Cardiac muscle cell (in vitro differentiated cells and primary cell): ENCODE measurements around the gene EGLN1. TPM values are rescaled to one million over a fixed set of nuclear protein-coding genes. Genes with fewer than 3 reads are reported as not detected.

ENCODE experiments used
- DNase-seq, 2 donors: peaks; one replicate each; pipeline versions ENCODE4 v3.0.0 to v3.0.0-alpha.2; 2010 to 2017; ENCODE audit warnings: low read depth in 1 of 2, low spot score in 1 of 2
- H3K27ac ChIP-seq: fragments of 200-600 bp; sonication (generic); 2 replicates; pipeline ENCODE4 v1.5.1; 2016
- H3K27me3 ChIP-seq: fragments of 200-600 bp; sonication (generic); 2 replicates; pipeline ENCODE4 v1.6.0; 2016; ENCODE audit warnings: control low read depth
- H3K36me3 ChIP-seq: fragments of 200-600 bp; sonication (generic); 2 replicates; pipeline ENCODE4 v1.5.1; 2016; ENCODE audit warnings: control low read depth
- H3K4me1 ChIP-seq: fragments of 200-600 bp; sonication (generic); 2 replicates; pipeline ENCODE4 v1.8.1; 2017; ENCODE audit warnings: low read depth, mild to moderate bottlenecking, mixed run types
- H3K4me3 ChIP-seq: fragments of 200-600 bp; sonication (generic); 2 replicates; pipeline ENCODE4 v1.5.1; 2016; ENCODE audit warnings: mild to moderate bottlenecking
- H3K9me3 ChIP-seq: fragments of 200-600 bp; sonication (generic); 2 replicates; pipeline ENCODE4 v1.5.1; 2017; ENCODE audit warnings: low read depth, mild to moderate bottlenecking, control low read depth
- polyA plus RNA-seq: library from polyadenylated mRNA; unstranded; fragments of >200 nt; fragmentation: Nextera tagmentation; extraction: Ambion mirVana; gene quantifications from 2 replicates; pipeline ENCODE4 v1.2.1, GENCODE V29; 2016
- total RNA-seq: library from RNA; depleted of rRNA; stranded (reverse); fragments of >200 nt; gene quantifications from 2 replicates; pipeline ENCODE4 v1.2.3, GENCODE V29; 2016
- TF ChIP-seq, protein P1 (sequence below): IDR thresholded peaks from 2 replicates; pipeline ENCODE4 v1.5.1; 2012; ENCODE audit warnings: low read depth, mild to moderate bottlenecking, low read length

EGLN1 gene
- total and polyA plus RNA-seq, 2 experiments from 2014 or later, result 54.0 to 67.6 TPM

DNA sequence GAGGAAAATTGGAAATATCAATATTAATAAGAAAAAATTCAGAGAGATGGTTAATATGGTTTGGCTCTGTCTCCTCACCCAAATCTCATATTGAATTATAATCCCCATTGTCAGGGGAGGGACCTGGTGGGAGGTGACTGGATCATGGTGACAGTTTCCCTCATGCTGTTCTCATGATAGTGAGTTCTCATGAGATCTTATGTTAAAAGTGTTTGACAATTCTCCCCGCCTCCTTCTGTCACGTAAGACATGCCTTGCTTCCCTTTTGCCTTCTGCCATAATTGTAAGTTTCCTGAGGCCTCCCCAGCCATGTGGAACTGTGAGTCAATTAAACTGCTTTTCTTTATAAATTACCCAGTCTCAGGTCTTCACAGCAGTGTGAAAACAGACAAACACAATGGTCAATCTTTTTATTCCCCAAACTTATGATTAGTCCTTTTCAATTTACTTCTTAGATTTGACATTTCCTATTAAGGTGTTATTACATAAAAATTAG is 11.0 kb downstream of the EGLN1 start:
- Histone ChIP-seq H3K4me1 (peaks cover 69% of the 10 kb centered on the region), H3K4me3 (no peak overlapping the region), H3K9me3 (no peaks in the 10 kb centered on the region), H3K27ac (no peak overlapping the region), H3K36me3 (no peaks in the 10 kb centered on the region), H3K27me3 (no peaks in the 10 kb centered on the region)
- no peak for DNase-seq
- TF ChIP-seq, protein P1, sequence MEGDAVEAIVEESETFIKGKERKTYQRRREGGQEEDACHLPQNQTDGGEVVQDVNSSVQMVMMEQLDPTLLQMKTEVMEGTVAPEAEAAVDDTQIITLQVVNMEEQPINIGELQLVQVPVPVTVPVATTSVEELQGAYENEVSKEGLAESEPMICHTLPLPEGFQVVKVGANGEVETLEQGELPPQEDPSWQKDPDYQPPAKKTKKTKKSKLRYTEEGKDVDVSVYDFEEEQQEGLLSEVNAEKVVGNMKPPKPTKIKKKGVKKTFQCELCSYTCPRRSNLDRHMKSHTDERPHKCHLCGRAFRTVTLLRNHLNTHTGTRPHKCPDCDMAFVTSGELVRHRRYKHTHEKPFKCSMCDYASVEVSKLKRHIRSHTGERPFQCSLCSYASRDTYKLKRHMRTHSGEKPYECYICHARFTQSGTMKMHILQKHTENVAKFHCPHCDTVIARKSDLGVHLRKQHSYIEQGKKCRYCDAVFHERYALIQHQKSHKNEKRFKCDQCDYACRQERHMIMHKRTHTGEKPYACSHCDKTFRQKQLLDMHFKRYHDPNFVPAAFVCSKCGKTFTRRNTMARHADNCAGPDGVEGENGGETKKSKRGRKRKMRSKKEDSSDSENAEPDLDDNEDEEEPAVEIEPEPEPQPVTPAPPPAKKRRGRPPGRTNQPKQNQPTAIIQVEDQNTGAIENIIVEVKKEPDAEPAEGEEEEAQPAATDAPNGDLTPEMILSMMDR, result no peak

DNA sequence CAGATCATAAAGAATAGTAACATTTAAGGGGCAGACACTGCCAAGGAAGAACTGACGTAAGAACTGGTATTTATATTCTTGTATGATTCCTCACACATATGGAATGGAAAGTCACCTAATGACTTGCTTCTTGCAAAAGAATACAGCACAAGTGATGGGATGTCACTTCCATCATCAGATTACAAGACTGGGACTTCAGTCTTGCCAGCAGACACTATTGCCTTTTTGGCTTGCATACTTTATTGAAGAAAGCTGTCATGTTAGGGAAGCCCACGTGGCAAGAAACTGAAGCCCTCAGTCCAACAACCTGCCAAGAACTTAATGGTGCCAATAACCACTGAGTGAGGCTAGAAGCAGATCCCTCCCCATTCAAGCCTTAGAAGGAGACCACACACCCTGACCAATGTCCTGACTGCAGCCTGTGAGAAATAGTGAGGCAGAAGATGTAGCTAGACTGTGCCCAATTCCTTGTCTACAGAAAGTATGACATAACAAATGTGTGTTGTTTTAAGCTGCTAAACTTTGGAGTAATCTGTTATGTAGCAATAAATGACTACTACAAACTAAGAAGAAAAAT is 12.0 kb downstream of the EGLN1 start:
- H3K4me1 ChIP-seq, result peaks cover 64% of the 10 kb centered on the region
- H3K9me3 ChIP-seq, result no peaks in the 10 kb centered on the region
- H3K36me3 ChIP-seq, result no peaks in the 10 kb centered on the region
- DNase-seq, result peak in 1 of 2 donors; percentile 33
- TF ChIP-seq, protein P1, result no peak
- H3K27ac ChIP-seq, result no peak overlapping the region
- H3K4me3 ChIP-seq, result no peak overlapping the region
- H3K27me3 ChIP-seq, result no peaks in the 10 kb centered on the region

DNA sequence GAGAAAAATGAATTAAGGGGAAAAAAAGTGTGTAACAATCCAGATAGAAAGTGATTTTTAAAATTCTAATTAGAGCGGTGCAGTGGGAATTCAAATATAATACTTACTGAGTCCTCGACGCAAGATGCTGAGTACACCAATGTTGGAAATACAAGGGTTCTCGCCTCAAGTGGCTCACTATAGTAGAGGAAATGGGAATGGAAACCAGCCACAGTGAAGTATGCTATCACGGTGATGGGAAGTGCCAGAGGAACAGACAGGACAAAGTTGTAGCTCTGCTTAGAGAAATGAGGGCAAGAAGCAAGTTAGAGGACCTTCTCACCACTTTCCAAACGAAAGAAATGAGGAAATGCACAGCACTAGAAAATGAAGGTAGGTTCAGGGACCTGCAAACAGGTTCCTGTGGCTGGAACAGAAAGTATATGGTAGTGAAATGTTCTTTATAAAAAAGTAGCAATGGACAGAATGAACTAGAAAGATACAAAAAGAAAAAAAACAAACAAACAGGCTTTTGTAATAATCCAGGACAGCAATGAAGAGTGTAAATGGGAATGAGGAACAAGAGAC is 13.5 kb downstream of the EGLN1 start:
- Histone ChIP-seq H3K36me3 (no peaks in the 10 kb centered on the region), H3K27ac (peak overlapping the region; percentile 57), H3K9me3 (no peaks in the 10 kb centered on the region), H3K27me3 (no peaks in the 10 kb centered on the region), H3K4me1 (peaks cover 49% of the 10 kb centered on the region), H3K4me3 (no peak overlapping the region)
- TF ChIP-seq, protein P1, result no peak
- no peak for DNase-seq

DNA sequence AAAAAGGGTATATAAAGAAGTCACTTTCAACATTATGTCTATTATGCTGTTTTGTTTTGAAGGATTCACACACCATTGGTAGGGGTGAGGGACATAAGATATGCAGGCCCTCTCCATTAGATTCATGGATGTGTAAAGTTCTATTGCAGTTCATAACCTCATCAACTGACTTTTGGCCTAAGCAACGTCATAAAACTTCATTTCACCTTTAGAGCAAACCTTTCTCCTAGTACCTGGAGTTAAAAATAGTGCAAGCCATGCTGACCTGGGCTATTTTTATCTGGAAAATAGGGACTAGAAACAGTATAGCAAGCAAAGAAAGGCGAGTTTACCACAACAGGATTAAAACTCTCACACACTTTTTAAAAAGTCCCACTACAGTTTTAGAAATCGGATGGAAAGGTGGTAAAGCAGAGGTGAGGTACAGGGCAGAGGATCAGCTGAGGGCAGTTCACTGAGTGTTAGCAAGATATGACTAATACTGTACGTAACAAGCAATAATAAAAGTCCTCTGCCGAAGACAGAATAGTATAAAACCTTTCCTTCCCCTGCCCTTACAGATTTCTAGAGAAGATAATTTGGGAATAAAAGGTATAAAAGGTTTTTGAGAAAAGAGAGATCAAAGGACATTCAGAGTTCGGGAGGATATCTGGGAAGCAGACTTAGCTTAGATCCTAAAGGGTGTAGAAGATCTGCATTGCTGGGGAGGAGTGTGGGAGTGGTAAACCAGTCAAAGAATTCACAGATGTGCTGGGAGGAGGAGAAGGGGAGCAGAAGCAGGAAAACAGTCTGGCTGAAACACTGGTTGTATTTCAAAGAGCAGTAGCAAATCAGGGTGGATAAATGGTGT is 14.3 kb downstream of the EGLN1 start:
- Histone ChIP-seq H3K4me3 (no peak overlapping the region), H3K4me1 (peaks cover 41% of the 10 kb centered on the region), H3K9me3 (no peaks in the 10 kb centered on the region), H3K27me3 (no peaks in the 10 kb centered on the region), H3K36me3 (no peaks in the 10 kb centered on the region), H3K27ac (peak overlapping the region; percentile 57)
- DNase-seq, result peak in 1 of 2 donors; percentile 72
- TF ChIP-seq, protein P1, result no peak

DNA sequence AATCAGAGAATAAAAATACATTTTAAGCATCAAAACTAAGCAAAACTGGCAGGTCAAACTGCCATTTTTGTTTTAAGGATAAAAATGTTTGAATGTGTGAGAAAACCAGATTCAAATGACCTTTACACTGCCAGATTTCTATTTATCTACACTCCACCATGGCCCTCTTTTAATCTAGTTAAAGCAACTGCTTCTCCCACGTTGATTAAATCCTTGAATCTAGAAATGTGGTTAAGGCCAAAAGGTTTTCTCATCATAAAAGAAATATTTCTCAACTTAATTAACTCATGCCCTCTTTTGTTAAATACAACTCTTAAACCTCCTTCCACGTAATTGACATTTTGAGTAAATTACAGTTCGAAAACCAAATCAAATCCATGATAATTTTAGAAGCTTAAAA is 15.0 kb downstream of the EGLN1 start:
- TF ChIP-seq, protein P1, result no peak
- DNase-seq, result no peak
- no peaks in the 10 kb centered on the region for H3K36me3 ChIP-seq
- H3K27ac ChIP-seq, result peak overlapping the region; percentile 2
- H3K4me1 ChIP-seq, result peaks cover 36% of the 10 kb centered on the region
- no peaks in the 10 kb centered on the region for H3K9me3 ChIP-seq
- no peak overlapping the region for H3K4me3 ChIP-seq
- H3K27me3 ChIP-seq, result no peaks in the 10 kb centered on the region
